Stimulated activated CD4-positive, alpha-beta T cell treated with anti-CD3 and anti-CD28 coated beads, Interleukin-1b, Interleukin-23, amount 100 ng/mL, for 24 hours (primary cell): ENCODE measurements around the gene MCM10.
"Not testable (repeated sequence)": the region's sequence is repeated elsewhere in the genome, so short reads cannot be mapped to it uniquely, and the experiment has no call there.

Source experiments
- DNase-seq, 4 experiments: peaks; one replicate each; pipeline ENCODE4 v3.0.0-alpha.2; 2020; ENCODE audit warnings: low read depth in 4 of 4, low spot score in 1 of 4

The MCM10 gene

DNA sequence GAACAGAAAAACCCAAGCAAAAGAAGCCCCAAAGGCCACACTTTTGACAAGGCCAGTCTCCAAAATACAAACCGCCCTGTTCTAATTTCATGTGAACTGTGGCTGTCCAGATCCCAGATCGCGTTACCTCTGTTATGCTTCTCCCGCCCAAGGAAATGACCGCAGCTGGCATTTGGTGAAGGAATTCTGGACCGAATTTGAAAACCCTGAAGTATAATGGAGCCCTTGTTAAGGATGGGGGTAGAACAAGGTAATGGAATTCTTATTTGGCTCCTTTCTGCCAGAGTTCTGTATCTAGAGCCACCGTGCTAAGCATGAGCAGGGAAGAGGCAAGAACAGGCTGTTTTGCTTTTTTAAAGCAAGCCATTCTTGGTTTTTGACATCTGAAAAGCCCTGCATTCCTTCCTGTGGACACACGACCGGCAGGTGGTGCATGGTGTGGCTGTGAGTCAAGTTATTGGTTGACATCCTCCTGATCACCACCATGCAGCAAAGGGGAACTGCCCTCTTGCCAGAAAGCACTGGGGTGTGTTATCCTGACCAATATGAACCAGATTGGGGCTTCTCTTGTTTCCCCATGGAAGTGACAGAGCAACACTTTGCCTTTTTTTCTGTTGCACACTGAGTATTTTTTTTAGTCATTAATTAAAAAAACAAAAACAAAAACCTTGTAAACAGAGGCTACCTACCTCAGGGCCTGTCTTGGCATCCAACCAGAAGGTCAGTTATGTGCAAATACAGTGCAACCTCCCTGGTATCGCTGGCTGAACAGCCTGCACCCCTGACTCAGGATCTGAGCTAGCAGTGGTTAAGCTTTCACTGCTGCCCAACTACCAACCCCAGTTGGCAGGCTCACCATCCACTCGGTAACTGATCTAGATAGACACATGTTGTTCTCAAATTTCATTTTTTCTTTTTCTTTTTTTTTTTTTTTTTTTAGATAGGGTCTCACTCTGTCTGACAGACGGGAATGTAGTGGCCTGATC, 58.6 kb downstream of the MCM10 start:
- no peak for DNase-seq

DNA sequence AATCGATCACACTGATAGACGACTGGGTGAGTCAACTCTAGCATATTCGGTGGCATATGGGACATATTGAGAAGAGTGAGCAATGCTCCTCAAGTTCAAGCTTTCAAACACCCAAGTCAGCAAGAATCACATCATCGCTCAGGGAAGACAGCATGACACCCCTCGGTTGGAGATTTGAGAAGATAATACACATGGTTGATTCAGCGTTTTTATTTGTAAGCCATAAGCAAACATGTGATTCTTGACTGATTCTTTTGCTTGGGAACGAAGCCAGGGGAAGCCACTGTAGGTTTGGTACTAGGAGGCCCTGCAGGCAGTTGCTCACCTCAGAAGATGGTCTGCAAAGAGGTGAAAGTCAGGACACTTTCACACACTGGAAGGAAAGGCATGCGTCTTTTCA, 60.2 kb downstream of the MCM10 start:
- DNase-seq = no peak

DNA sequence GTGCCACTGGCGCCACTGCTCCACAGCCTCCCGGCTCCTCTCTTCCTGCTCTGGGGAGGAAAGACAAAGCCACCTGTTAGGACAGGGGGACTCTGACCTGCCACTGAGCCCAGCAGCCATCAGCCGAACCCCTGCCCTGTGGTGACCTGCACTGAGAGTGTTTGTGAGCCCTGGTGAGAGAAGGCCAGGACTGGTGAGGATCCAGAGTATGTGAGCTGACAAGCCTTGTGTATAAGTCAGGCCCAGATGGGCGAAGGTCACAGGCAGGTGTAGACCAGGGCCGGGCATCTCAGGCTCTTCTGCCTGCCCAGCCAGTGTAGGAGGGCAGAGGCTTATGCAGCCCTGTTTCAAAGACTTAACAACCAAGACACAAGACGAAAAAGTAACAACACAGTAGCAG, 60.8 kb downstream of the MCM10 start:
- DNase-seq = no peak

DNA sequence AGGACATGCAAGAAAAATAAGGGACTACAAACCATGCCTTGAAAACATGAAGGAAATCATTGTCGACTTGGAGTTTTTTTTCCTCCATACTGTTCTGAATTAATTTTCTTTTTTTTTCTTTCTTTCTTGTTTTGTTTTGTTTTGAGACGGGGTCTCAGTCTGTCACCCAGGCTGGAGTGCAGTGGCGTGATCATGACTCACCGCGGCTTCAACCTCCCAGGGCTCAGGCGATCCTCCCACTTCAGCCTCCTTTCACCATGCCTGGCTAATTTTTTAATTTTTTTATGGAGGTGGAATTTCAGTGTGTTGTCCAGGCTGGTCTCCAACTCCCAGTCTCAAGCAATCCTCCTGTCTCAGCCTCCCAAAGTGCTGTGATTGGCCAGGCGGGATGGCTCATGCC, 61.2 kb downstream of the MCM10 start:
- no peak for DNase-seq

DNA sequence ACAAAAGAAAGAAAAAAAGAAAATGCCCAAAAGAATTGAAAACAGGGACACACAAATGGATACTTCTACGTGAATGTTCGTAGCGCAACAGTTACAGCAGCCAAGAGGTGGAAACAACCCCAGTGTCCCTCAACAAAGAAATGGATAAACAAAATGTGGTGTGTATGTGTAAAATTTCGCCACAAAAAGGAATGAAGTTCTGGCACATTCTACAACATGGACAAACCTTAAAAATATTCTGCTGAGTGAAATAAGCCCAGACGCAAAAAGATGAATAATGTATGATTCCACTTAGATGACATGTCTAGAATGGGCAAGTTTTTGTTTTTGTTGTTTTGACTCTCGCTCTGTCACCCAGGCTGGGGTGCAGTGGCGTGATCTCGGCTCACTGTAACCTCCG, 61.9 kb downstream of the MCM10 start:
- no peak for DNase-seq

DNA sequence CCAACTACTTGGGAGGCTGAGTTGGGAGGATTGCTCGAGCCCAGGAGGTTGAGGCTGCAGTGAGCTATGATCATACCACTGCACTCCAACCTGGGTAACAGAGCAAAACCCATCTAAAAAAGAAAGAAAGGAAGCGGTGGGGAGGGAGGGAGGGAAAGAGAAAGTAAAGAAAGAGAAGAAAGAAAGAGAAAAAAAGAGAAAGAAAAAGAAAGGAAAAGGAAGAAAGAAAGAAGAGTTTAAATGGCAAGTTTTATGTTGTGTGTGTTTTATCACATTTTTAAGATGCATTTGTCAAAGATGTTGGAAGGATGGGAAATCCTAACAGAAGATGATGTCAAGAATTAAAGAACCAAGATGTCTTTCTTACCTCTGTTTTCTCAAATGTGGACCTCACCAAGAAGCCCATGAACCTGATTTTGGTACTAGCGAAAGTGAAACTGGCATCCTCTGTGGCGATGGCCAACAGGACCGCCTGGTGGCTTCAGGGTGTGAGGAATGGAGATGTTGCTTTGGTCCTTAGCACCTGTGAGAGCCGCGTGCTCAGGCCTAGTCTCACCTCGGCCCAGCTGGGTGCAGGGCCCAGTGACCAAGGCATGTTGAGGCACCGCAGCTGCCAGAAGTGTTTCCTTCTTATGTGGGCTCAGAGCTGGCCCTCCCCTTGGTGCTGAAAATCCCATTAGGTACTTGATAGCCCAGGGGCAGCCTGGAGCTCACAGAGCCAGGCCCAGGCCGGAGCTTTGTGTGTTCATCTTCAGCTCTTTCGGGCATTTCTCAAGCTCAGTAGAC, 63.0 kb downstream of the MCM10 start:
- no peak for DNase-seq

DNA sequence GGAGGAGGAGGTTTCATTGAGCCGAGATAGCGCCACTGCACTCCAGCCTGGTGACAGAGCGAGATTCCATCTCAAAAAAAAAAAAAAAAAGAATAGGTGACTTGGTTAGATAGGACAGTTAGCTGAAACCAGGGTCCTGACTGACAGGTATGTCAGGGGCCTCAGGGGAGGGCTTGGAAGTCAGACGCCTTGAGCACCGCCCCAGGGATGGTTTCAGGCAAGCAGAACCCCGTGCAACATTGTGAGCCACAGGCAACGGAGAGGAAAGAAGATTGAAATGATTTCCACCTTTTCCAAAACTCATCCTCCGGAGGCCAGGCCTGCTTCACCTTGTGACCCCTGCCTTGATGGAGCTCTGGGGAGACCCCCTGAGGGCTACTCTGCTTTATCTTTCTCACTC, 64.2 kb downstream of the MCM10 start:
- no peak for DNase-seq

DNA sequence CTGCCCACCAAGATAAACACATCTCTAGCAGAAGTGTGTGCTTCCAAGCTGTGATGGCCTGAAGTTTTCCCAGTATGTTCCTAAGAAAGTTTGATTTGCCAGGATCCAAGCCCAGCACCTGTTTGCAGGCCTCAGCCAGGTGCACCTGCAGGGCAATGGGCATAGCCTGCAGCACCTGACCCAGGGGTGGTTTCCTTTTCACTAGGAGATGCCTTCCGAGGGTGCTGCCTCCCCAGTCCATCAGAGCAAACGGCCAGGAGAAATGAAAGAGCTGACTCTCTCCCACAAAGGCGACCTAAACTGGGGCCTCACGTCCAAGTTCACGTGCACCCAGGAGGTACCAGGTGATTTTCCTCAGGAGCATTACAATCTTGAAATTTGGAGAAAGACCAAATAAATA, 65.7 kb downstream of the MCM10 start:
- DNase-seq = no peak

DNA sequence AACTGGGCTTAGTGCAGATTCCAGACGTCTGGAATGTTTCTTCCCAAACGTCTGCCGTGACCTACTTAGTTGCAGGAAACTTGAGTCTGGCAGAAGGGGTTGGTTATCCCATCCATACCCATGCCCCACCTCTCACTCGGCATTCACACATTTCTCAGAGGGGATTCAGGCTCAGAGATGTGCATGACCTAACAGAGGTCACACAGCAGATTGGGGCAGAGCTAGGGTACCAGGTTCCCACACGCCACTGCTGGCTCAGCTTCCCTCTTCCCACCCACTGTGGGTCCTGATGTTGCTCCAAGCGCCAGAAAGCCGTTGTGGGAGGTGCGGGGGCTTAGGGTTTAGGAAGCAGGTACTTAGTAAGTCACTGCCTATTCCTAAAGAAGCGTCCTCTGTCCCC, 69.8 kb downstream of the MCM10 start:
- no peak for DNase-seq

DNA sequence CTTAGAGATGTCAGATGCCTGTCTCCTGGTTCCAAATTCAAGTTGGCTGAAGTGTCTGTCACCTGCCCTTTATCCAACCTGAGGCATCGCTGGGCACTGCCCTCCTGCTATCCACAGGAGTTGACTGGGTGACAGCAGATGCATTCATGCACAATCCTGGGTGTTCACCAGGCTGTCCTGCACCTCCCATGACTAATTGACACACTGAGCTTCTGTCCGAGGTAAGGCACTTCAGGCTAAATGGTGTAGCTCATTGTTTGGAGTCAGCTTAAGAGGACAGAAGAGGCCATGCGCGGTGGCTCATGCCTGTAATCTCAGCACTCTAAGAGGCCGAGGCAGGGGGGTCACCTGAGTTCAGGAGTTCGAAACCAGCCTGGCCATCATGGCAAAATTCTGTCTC, 70.5 kb downstream of the MCM10 start:
- no peak for DNase-seq

DNA sequence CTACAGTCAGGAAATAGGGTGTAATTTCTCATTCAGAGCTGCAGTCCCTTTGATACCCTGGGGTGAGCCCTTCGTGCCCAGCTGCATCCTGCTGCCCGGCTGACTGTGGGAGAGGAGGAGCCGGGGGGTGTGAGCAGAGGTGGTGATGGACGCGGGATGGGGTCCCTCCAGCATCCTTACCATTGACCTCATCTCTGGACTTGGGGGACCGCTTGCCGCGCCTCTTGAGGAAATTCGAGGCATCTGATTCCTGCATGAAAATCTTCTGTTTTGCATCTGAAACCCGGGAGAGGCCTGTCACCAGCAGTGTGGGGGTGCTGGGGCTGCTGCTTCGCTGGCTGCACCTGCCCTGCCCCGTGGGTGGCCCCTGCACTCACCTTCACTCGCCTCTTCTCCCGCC, 72.0 kb downstream of the MCM10 start:
- no peak for DNase-seq

DNA sequence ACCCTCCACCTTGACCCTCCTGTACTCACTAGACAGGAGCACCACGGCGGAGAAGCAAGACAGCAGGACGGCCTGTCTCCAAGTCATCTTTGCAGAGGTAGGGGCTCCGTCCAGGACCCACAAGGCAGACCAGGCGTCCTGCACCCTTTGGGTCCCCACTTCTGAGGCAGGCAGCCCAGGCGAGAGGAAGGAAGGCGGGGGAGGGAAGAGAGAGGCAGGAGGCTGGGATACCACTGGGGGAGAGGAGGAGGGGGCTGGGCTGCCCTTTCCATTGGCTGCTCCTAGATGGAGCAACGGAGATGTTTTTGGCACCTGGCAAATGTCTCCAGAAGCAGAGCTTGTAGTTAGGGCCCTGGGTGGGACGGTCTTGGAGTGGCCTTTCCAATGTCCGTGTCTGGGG, 72.8 kb downstream of the MCM10 start, which contains the start of gene UCMA:
TSS of gene UCMA (minus strand) at position 203 of the 400 bp plus-strand sequence. CDS start at position 87, 116 bp downstream.
- no peak for DNase-seq

DNA sequence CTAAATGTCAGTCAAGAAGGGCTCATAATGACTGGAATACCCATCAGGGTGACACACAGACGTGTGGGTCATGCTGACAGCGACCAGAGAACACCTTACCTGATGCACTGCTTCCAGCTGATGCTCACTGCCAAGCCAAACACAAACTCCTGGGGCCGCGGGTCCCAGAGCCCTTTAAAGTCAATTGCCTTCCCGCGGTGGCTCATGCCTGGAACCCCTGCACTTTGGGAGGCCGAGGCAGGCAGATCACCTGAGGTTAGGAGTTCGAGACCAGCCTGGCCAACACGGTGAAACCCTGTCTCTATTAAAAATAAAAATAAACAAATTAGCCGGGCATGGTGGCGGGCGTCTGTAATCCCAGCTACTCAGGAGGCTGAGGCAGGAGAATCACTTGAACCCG, 73.4 kb downstream of the MCM10 start:
- not testable (repeated sequence) for DNase-seq

DNA sequence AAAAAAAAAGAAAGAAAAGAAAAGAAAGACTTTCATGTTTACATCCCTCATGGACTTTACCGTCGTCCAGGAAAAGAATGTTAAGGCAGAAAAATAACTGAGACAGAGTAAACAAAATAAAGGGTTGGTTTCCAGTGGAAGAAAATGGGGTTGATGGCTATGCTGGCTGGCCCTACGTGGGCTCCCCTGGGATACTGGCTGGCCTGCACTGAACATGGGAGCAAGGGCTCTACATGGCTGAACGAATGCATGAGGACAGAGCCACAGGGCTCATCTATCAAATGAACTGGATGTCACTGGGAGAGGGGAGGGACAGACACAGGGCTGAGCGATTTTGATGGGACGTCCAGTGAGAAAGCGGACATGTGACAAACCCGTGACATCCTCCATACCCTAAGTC, 75.3 kb downstream of the MCM10 start:
- DNase-seq = no peak

DNA sequence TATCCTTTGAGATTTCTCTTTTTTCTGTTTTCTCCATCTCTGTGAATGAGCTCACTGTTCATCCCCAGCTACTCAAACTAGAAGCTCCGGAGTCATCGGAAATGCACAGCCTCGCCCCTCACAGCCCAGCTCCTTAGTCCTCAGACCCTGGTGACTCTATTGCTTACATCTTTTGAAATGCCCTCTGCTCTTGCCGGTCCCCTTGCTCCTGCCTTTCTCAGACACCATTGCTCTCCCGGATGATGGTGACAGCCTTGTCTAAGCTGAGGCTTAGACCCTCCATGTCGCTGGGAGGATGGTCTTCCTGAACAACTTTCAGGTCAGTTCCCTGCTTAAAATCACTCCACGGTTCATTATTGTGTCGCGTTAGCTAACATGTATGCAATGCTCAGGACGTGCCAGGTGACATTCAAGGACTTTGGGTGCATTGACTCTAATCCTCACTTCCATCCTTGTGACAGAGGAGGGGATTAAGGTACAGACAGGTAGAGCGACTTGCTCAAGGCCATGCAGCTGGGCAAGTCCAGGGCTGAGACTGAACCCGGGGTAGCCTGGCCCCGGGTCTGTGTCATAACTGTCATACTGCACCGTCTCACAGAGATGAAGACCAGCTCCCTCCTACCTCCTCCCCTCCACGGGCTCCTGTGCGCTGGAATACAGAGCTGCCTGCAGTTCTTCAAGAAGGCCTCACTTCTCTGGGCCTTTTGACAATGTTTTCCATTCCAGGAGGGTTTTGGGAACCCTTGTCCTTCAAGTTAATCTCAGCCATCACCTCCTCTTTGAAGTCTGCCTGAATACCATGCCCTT, 77.1 kb downstream of the MCM10 start:
- DNase-seq = no peak

DNA sequence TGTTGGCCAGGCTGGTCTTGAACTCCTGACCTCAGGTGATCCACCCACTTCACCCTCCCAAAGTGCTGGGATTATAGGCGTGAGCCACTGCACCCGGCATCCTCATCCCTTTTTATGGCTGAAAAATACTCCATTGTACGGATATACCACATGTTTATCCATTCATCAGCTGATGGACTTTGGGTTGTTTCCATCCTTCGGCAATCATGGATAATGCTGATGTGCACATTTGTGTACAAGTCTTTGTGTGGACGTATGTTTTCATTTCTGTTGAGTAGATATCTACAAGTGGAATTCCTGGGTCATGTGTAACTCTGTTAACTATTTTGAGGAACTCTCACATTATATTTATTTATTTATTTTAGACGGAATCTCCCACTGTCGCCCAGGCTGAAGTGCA, 78.6 kb downstream of the MCM10 start:
- DNase-seq = no peak

DNA sequence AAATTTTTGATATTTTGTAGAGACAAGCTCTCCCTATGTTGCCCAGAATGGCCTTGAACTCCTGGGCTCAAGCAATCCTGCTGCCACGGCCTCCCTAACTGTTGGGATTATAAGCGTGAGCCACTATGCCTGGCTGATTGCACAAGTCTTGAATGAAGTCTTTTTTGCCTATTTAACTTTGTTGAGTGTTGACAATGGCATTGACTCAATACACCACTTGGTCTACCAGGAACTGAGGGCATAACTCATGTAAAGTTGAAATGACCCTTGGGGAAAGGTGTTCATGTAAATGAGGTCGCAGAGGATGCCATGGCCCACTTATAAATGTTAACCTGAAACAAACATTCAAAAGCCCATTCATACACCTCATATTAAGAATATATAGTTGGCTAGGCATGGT, 80.3 kb downstream of the MCM10 start:
- no peak for DNase-seq

DNA sequence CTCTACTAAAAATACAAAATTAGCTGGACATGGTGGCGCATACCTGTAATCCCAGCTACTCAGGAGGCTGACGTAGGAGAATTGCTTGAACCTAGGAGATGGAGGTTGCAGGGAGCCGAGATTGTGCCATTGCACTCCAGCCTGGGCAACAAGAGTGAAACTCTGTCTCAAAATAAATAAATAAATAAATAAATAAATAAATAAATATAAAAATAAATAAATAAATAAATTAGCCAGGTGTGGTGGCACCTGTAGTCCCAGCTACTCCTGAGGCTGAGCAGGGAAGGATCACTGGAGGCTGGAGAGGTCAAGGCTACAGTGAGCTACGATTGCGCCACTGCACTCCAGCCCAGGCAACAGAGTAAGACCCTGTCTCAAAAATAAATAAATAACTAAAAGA, 80.9 kb downstream of the MCM10 start:
- DNase-seq = not testable (repeated sequence)

DNA sequence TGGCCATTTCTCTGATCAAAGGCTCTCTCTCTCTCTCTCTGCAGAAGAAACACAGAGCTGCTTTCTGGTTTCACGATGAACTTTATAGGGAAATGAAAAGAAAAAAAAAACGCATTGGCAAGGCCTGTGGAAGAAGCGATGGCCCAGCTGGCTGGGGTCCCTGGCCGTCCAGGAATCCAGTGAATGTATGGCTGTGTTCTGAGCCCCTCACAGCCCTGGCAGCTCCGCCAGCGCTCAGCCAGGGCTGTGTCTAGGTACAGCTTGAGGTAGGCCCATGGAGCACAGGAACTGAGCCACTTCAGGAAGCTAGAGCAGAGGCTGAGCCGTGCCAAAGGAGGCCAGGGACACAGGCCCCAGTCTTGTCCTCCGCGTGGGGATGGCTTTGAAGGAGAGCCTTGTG, 85.9 kb downstream of the MCM10 start:
- DNase-seq = no peak

DNA sequence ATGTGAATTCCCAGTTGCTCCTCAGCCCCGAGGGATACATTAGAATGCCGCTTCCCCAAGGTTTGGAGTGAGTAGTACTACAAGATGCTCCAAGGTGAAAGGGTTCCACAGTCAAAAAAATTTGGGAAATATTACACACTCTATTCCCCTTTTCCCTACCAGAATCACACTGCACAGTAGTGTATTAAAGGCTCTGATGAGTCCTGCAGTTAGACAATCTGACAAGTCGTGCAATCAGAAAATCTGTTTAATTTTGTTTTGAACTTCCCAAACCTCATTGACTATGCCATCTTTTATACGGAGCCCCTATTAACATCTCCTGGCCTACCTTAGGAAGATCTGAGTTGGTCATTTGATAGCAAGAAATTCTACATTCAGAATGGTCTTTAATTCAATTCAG, 86.4 kb downstream of the MCM10 start:
- no peak for DNase-seq

DNA sequence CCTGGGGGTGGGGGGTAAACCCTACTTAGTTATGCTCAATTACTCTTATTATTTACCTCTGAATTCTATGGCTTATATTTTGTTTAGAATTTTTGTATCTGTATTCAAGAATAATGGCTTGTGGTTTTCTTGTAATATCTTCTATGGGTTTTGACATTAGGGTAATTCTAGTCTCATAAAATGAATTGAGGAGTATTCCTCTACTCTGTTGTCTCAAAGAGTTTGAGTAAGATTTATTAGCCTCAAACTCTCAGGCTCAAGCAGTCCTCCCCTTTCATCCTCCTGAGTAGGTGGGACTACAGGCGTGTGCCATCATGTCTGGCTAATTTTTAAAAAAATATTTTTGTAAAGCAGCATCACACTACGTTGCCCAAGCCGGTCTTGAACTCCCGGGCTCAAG, 92.4 kb downstream of the MCM10 start:
- no peak for DNase-seq
